BLaER1 (cell line): ENCODE measurements around the gene CACNG6.

Experiments
- H3K27ac ChIP-seq: shearing (Covaris generic); formaldehyde crosslinking; 2 replicates; pipeline ENCODE4 v1.8.1; 2022
- H3K27me3 ChIP-seq: shearing (Covaris generic); formaldehyde crosslinking; 2 replicates; pipeline ENCODE4 v1.8.1; 2022
- H3K36me3 ChIP-seq: shearing (Covaris generic); formaldehyde crosslinking; 2 replicates; pipeline ENCODE4 v1.8.1; 2022
- H3K4me1 ChIP-seq: shearing (Covaris generic); formaldehyde crosslinking; 2 replicates; pipeline ENCODE4 v1.8.1; 2022
- H3K4me2 ChIP-seq: shearing (Covaris generic); formaldehyde crosslinking; 2 replicates; pipeline ENCODE4 v1.8.1; 2022
- H3K4me3 ChIP-seq: shearing (Covaris generic); formaldehyde crosslinking; 2 replicates; pipeline ENCODE4 v1.8.1; 2022
- H3K9ac ChIP-seq: shearing (Covaris generic); formaldehyde crosslinking; 2 replicates; pipeline ENCODE4 v1.8.1; 2022
- H3K9me3 ChIP-seq: shearing (Covaris generic); formaldehyde crosslinking; 2 replicates; pipeline ENCODE4 v1.8.1; 2022
- H4K20me1 ChIP-seq: shearing (Covaris generic); formaldehyde crosslinking; 2 replicates; pipeline ENCODE4 v1.8.1; 2022
- Cebpa-rat ChIP-seq: shearing (Covaris generic); IDR thresholded peaks from 2 replicates; pipeline ENCODE4 v1.8.1; 2022

The CACNG6 gene

GRCh38 chr19:53966931-53967330 is 24.5 kb upstream of the CACNG6 start:
- Histone ChIP-seq H3K9ac (no peak overlapping the region), H4K20me1 (no peaks in the 10 kb centered on the region), H3K27me3 (peaks cover 24% of the 10 kb centered on the region), H3K4me1 (peaks cover 26% of the 10 kb centered on the region), H3K9me3 (no peaks in the 10 kb centered on the region), H3K4me3 (no peak overlapping the region), H3K27ac (no peak overlapping the region), H3K36me3 (no peaks in the 10 kb centered on the region), H3K4me2 (no peak overlapping the region)
- TF ChIP-seq Cebpa-rat: no peak

DNA sequence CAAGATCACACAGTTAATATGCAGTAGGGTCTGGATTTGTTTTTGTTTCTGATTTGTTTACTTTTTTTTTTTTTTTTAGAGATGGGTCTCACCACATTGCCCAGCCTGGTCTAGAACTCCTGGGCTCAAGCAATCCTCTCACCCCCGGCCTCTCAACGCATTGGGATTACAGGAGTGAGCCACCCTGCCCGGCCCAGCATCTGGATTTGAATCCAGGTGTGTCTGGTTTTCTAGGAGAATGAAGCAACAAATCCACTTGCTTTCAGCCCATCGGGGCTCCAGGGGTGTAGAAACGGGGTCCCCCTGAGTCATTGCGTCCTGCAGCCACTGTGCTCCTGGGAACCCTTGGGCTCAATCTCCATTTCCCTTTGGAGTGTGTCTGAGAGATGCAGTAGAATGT is 22.1 kb upstream of the CACNG6 start:
- no peak overlapping the region for H3K27ac ChIP-seq
- TF ChIP-seq Cebpa-rat: no peak
- H3K4me1 ChIP-seq: peaks cover 20% of the 10 kb centered on the region
- H3K4me3 ChIP-seq: no peak overlapping the region
- no peaks in the 10 kb centered on the region for H4K20me1 ChIP-seq
- no peak overlapping the region for H3K9ac ChIP-seq
- H3K4me2 ChIP-seq: no peak overlapping the region
- H3K27me3 ChIP-seq: peaks cover 5% of the 10 kb centered on the region
- H3K9me3 ChIP-seq: no peaks in the 10 kb centered on the region
- no peaks in the 10 kb centered on the region for H3K36me3 ChIP-seq

GRCh38 chr19:53971673-53972072 is 19.8 kb upstream of the CACNG6 start:
- Histone ChIP-seq H3K4me2 (peak overlapping the region; percentile 36), H3K36me3 (no peaks in the 10 kb centered on the region), H3K27ac (no peak overlapping the region), H3K4me1 (peaks cover 9% of the 10 kb centered on the region), H3K9me3 (no peaks in the 10 kb centered on the region), H3K4me3 (no peak overlapping the region), H3K27me3 (no peaks in the 10 kb centered on the region), H3K9ac (no peak overlapping the region), H4K20me1 (no peaks in the 10 kb centered on the region)
- no peak for TF ChIP-seq Cebpa-rat

- H3K4me1 ChIP-seq: peaks cover 38% of the 10 kb centered on the region
- peak overlapping the region; percentile 17; the same call in 1 of the 2 replicates for H3K4me3 ChIP-seq
- H3K36me3 ChIP-seq: no peaks in the 10 kb centered on the region
- H3K27me3 ChIP-seq: peaks cover 35% of the 10 kb centered on the region
- peak overlapping the region; percentile 72 for H3K4me2 ChIP-seq
- no peaks in the 10 kb centered on the region for H4K20me1 ChIP-seq
- H3K9me3 ChIP-seq: no peaks in the 10 kb centered on the region
- no peak for TF ChIP-seq Cebpa-rat
- no peak overlapping the region for H3K9ac ChIP-seq
- H3K27ac ChIP-seq: no peak overlapping the region
Measured at GRCh38 chr19:53977429-53977990, 13.9 kb upstream of the CACNG6 start.

GRCh38 chr19:53977991-53978731 is 13.3 kb upstream of the CACNG6 start:
- no peak overlapping the region for H3K27ac ChIP-seq
- peaks cover 35% of the 10 kb centered on the region for H3K27me3 ChIP-seq
- H3K4me1 ChIP-seq: peaks cover 39% of the 10 kb centered on the region
- H3K4me2 ChIP-seq: peak overlapping the region; percentile 72
- no peak overlapping the region for H3K9ac ChIP-seq
- no peaks in the 10 kb centered on the region for H4K20me1 ChIP-seq
- no peak overlapping the region; the same call in 1 of the 2 replicates for H3K4me3 ChIP-seq
- H3K9me3 ChIP-seq: no peaks in the 10 kb centered on the region
- no peak for TF ChIP-seq Cebpa-rat
- no peaks in the 10 kb centered on the region for H3K36me3 ChIP-seq

- Histone ChIP-seq H3K4me2 (peak overlapping the region; percentile 70), H3K27me3 (peaks cover 35% of the 10 kb centered on the region), H4K20me1 (no peaks in the 10 kb centered on the region), H3K4me3 (peak overlapping the region; percentile 45; the same call in 1 of the 2 replicates), H3K9me3 (no peaks in the 10 kb centered on the region), H3K9ac (no peak overlapping the region), H3K27ac (no peak overlapping the region), H3K36me3 (no peaks in the 10 kb centered on the region), H3K4me1 (peaks cover 49% of the 10 kb centered on the region)
- TF ChIP-seq Cebpa-rat: no peak
Measured at GRCh38 chr19:53978975-53979801, 12.2 kb upstream of the CACNG6 start.

DNA sequence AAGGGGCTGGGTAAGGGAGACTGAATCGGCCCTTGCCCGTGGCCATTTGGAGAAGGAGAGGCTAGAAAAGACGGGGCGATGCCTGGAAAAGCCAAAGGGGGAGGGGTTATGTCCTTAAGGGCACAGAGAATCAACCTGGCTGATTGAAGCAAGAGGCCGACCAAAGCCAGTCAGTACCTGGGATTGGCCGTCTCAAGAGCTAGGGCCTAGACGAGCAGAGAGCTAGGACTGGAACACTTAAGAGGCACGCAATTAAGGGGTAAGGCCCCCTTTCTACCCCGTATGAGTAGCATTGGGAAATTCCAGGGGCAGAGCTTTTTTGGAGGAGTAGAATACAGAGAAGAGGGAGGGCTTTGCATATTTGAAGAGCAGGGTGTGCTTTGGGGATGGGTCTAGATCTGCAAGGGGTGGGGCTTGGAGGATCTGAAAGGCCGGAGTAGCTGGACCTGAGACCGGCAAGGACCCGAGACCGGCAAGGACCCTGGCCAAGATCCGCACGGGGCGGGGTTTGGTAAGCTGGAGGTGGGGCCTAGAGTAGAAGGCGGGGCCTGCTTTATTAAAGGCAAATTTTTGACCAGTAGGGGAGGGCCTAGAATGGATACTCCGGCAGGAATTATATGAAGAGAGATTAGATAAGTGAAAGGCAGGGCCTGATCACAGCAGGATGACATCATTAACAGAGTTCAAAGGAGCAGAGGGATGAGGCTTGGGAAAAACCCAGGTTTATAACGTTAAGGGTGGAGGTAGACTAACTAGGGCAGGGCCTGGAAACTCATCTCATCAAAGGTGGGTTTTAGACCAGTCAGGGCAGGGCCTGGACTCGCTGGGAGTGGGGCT is 10.7 kb upstream of the CACNG6 start:
- Histone ChIP-seq H3K9ac (no peak overlapping the region), H4K20me1 (no peaks in the 10 kb centered on the region), H3K27ac (no peak overlapping the region), H3K4me1 (peaks cover 61% of the 10 kb centered on the region), H3K4me2 (peak overlapping the region; percentile 70), H3K27me3 (peaks cover 35% of the 10 kb centered on the region), H3K9me3 (no peaks in the 10 kb centered on the region), H3K4me3 (peak overlapping the region; percentile 45; the same call in 1 of the 2 replicates), H3K36me3 (no peaks in the 10 kb centered on the region)
- no peak for TF ChIP-seq Cebpa-rat

DNA sequence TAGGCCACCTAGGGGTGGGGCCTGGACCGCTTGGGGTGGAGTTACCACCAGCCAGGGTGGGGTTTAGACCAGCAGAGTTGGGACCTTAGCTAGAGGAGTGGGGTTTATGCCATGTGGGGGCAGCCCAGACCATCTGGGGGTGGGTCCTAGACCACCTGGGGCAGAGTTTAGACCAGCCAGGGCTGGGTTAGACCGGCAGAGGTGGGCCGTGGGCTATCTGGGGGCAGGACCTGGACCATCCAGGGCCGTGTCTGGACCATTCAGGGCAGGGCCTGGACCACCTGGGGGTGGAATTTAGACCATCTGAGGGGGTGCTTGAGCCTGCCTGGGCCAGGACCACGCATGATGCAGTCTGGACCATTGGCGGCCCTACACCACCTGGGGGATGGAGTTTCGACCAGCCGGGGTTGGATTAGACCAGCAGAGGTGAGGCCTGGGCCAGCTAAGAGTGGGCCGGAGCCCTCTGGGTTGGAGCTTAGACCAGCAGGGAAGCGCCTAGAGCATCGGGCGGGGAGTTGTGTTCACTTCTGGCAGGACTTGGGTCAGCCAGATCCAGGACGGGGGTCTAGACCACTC is 10.0 kb upstream of the CACNG6 start:
- Histone ChIP-seq H3K9me3 (no peaks in the 10 kb centered on the region), H3K36me3 (no peaks in the 10 kb centered on the region), H3K4me3 (no peak overlapping the region), H3K4me2 (peak overlapping the region; percentile 70), H3K27ac (no peak overlapping the region), H4K20me1 (no peaks in the 10 kb centered on the region), H3K27me3 (peaks cover 35% of the 10 kb centered on the region), H3K9ac (no peak overlapping the region), H3K4me1 (peaks cover 61% of the 10 kb centered on the region)
- no peak for TF ChIP-seq Cebpa-rat

GRCh38 chr19:53982001-53982451 is 9.4 kb upstream of the CACNG6 start:
- Histone ChIP-seq H3K4me3 (peak overlapping the region; percentile 66), H3K4me1 (peaks cover 62% of the 10 kb centered on the region), H4K20me1 (no peaks in the 10 kb centered on the region), H3K27me3 (peaks cover 35% of the 10 kb centered on the region), H3K36me3 (no peaks in the 10 kb centered on the region), H3K9me3 (no peaks in the 10 kb centered on the region), H3K9ac (peak overlapping the region; percentile 69), H3K4me2 (peak overlapping the region; percentile 88), H3K27ac (peak overlapping the region; percentile 74)
- TF ChIP-seq Cebpa-rat: no peak
